ENCODE measurements around the gene FAM83F.

The FAM83F gene

GRCh38 chr22:40033586-40034380 lies 39.0 kb downstream of the FAM83F start:
- in situ Hi-C loops (cut with MboI; ENCODE audit: low sequenced_read_pairs): no loop called here

GRCh38 chr22:40035351-40035750 lies 40.6 kb downstream of the FAM83F start:
- in situ Hi-C loops (cut with MboI; ENCODE audit: low sequenced_read_pairs): no loop called here

GRCh38 chr22:40036126-40036525 lies 41.4 kb downstream of the FAM83F start:
- in situ Hi-C loops (cut with MboI; ENCODE audit: low sequenced_read_pairs): no loop called here

GRCh38 chr22:40036591-40037225 lies 42.0 kb downstream of the FAM83F start:
- in situ Hi-C loops (cut with MboI; ENCODE audit: low sequenced_read_pairs): no loop called here

GRCh38 chr22:40037320-40037719 lies 42.6 kb downstream of the FAM83F start:
- in situ Hi-C loops (cut with MboI; ENCODE audit: low sequenced_read_pairs): no loop called here

GRCh38 chr22:40039482-40040115 lies 44.8 kb downstream of the FAM83F start:
- in situ Hi-C loops (cut with MboI; ENCODE audit: low sequenced_read_pairs): no loop called here

- in situ Hi-C loops (cut with MboI; ENCODE audit: low sequenced_read_pairs): no loop called here
Measured at GRCh38 chr22:40040927-40041326, 46.2 kb downstream of the FAM83F start.

- in situ Hi-C loops (cut with MboI; ENCODE audit: low sequenced_read_pairs): no loop called here
Measured at GRCh38 chr22:40041366-40042137, 46.8 kb downstream of the FAM83F start.

GRCh38 chr22:40042312-40042711 lies 47.6 kb downstream of the FAM83F start:
- in situ Hi-C loops (cut with MboI; ENCODE audit: low sequenced_read_pairs): no loop called here

- in situ Hi-C loops (cut with MboI; ENCODE audit: low sequenced_read_pairs): no loop called here
Measured at GRCh38 chr22:40043081-40043480, 48.3 kb downstream of the FAM83F start.

- in situ Hi-C loops (cut with MboI; ENCODE audit: low sequenced_read_pairs): no loop called here
Measured at GRCh38 chr22:40043793-40044101, 49.0 kb downstream of the FAM83F start.

- in situ Hi-C loops (cut with MboI; ENCODE audit: low sequenced_read_pairs): no loop called here
Measured at GRCh38 chr22:40044102-40044869, 49.5 kb downstream of the FAM83F start.

- in situ Hi-C loops (cut with MboI; ENCODE audit: low sequenced_read_pairs): no loop called here
Measured at GRCh38 chr22:40044870-40045834, 50.4 kb downstream of the FAM83F start.

- in situ Hi-C loops (cut with MboI; ENCODE audit: low sequenced_read_pairs): no loop called here
Measured at GRCh38 chr22:40046126-40046525, 51.4 kb downstream of the FAM83F start.

GRCh38 chr22:40050258-40050657 lies 55.5 kb downstream of the FAM83F start:
- in situ Hi-C loops (cut with MboI; ENCODE audit: low sequenced_read_pairs): no loop called here

GRCh38 chr22:40051322-40051721 lies 56.6 kb downstream of the FAM83F start:
- in situ Hi-C loops (cut with MboI; ENCODE audit: low sequenced_read_pairs): no loop called here

GRCh38 chr22:40053460-40053859 lies 58.7 kb downstream of the FAM83F start:
- in situ Hi-C loops (cut with MboI; ENCODE audit: low sequenced_read_pairs): no loop called here

GRCh38 chr22:40054486-40054885 lies 59.7 kb downstream of the FAM83F start:
- in situ Hi-C loops (cut with MboI; ENCODE audit: low sequenced_read_pairs): no loop called here

- in situ Hi-C loops (cut with MboI; ENCODE audit: low sequenced_read_pairs): no loop called here
Measured at GRCh38 chr22:40055143-40055883, 60.6 kb downstream of the FAM83F start.
